Loucy (cell line): ENCODE results near the gene PRUNE2.

Experiments
- H2AFZ ChIP-seq: fragments of 200-600 bp; sonication (generic); 2 replicates; pipeline ENCODE4 v1.6.0; 2016; ENCODE audit warnings: antibody characterized with exemption, mild to moderate bottlenecking, low read length, moderate library complexity
- H3F3A ChIP-seq: fragments of 200-600 bp; 2 replicates; pipeline ENCODE4 v1.6.0; 2016; ENCODE audit warnings: antibody characterized with exemption, low read depth, mild to moderate bottlenecking
- H3K27me3 ChIP-seq: fragments of 200-600 bp; sonication (generic); 2 replicates; pipeline ENCODE4 v1.6.1; 2014; ENCODE audit warnings: low read length, mild to moderate bottlenecking; ENCODE audit not compliant: insufficient read depth, poor library complexity, severe bottlenecking
- H3K36me3 ChIP-seq: fragments of 200-600 bp; sonication (generic); 2 replicates; pipeline ENCODE4 v1.6.1; 2016; ENCODE audit warnings: low read length; ENCODE audit not compliant: insufficient read depth
- H3K4me1 ChIP-seq: fragments of 200-600 bp; sonication (generic); 2 replicates; pipeline ENCODE4 v1.5.1; 2014; ENCODE audit warnings: low read length, mild to moderate bottlenecking; ENCODE audit not compliant: insufficient read depth, poor library complexity, severe bottlenecking
- H3K4me2 ChIP-seq: fragments of 200-600 bp; sonication (generic); 2 replicates; pipeline ENCODE4 v1.6.0; 2014; ENCODE audit warnings: antibody characterized with exemption, low read length, low read depth, mild to moderate bottlenecking; ENCODE audit not compliant: poor library complexity, severe bottlenecking
- H3K4me3 ChIP-seq: fragments of 200-600 bp; sonication (generic); 2 replicates; pipeline ENCODE4 v1.5.1; 2014; ENCODE audit warnings: low read length, mild to moderate bottlenecking, mixed read lengths; ENCODE audit not compliant: poor library complexity, severe bottlenecking
- H3K79me2 ChIP-seq: fragments of 200-600 bp; sonication (generic); 2 replicates; pipeline ENCODE4 v1.6.1; 2014; ENCODE audit warnings: low read length; ENCODE audit not compliant: insufficient read depth
- H3K9ac ChIP-seq: fragments of 200-600 bp; sonication (generic); 2 replicates; pipeline ENCODE4 v1.6.0; 2014; ENCODE audit warnings: mild to moderate bottlenecking, low read depth, low read length, moderate library complexity; ENCODE audit not compliant: poor library complexity, severe bottlenecking
- H3K9me2 ChIP-seq: fragments of 200-600 bp; sonication (generic); replicated peaks from 2 replicates; pipeline ENCODE4 v1.6.1; 2016; ENCODE audit warnings: low read depth, low read length, mixed read lengths
- H3K9me3 ChIP-seq: fragments of 200-600 bp; sonication (generic); 2 replicates; pipeline ENCODE4 v1.6.1; 2014; ENCODE audit warnings: mild to moderate bottlenecking, antibody characterized with exemption, low read length, low read depth; ENCODE audit not compliant: insufficient read depth
- H4K20me1 ChIP-seq: fragments of 200-600 bp; sonication (generic); 2 replicates; pipeline ENCODE4 v1.6.0; 2014; ENCODE audit warnings: antibody characterized with exemption, low read length, mild to moderate bottlenecking; ENCODE audit not compliant: insufficient read depth, poor library complexity, severe bottlenecking
- EZH2phosphoT487 ChIP-seq: fragments of 200-600 bp; IDR thresholded peaks from 2 replicates; pipeline ENCODE4 v1.6.1; 2018; ENCODE audit warnings: antibody characterized with exemption, mild to moderate bottlenecking, moderate library complexity, borderline replicate concordance
- TF ChIP-seq, protein P1 (sequence below): fragments of 200-600 bp; sonication (generic); conservative IDR thresholded peaks from 2 replicates; pipeline ENCODE4 v1.5.1; 2014; ENCODE audit warnings: mild to moderate bottlenecking, antibody characterized with exemption, low read length

The PRUNE2 gene

DNA sequence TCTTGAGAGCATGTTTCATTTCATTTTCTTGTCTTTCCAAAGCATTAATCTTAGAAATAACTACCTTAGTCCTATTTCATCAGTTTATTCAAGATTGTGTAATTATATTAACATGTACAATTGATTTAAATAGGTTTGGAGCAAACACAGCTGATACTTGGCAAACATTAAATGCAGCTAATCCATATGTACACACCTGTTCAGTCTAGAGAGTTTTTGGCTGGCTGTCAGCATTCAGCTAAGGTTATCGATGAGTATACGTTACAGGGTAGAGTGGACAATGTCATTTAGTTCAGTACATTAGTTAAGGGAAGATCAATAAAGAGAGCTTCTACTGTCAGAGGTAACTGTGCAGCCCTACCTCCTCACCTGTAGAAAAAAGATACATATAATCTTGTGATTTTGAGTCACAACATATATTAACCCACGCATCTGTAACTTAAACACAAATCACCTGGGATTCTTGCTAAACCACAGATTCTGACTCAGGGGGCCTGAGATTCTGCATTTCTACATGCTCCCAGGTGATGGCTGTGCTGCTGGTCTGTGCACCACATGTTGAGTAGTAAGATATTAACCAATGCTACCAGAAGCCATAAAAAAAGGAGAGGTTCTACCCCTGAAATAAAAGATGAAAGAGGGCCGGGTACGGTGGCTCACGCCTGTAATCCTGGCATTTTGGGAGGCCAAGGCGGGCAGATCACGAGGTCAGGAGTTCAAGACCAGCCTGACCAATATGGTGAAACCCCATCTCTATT is 175.8 kb downstream of the PRUNE2 start:
- H3F3A ChIP-seq, result no peaks in the 10 kb centered on the region
- H2AFZ ChIP-seq, result no peak overlapping the region
- no peaks in the 10 kb centered on the region for H3K36me3 ChIP-seq
- H3K4me3 ChIP-seq, result no peak overlapping the region
- no peaks in the 10 kb centered on the region for H3K9me2 ChIP-seq
- H3K27me3 ChIP-seq, result no peaks in the 10 kb centered on the region
- no peaks in the 10 kb centered on the region for H4K20me1 ChIP-seq
- no peak overlapping the region for H3K9ac ChIP-seq
- no peak for TF ChIP-seq EZH2phosphoT487
- TF ChIP-seq, protein P1, sequence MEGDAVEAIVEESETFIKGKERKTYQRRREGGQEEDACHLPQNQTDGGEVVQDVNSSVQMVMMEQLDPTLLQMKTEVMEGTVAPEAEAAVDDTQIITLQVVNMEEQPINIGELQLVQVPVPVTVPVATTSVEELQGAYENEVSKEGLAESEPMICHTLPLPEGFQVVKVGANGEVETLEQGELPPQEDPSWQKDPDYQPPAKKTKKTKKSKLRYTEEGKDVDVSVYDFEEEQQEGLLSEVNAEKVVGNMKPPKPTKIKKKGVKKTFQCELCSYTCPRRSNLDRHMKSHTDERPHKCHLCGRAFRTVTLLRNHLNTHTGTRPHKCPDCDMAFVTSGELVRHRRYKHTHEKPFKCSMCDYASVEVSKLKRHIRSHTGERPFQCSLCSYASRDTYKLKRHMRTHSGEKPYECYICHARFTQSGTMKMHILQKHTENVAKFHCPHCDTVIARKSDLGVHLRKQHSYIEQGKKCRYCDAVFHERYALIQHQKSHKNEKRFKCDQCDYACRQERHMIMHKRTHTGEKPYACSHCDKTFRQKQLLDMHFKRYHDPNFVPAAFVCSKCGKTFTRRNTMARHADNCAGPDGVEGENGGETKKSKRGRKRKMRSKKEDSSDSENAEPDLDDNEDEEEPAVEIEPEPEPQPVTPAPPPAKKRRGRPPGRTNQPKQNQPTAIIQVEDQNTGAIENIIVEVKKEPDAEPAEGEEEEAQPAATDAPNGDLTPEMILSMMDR, result no peak
- H3K4me2 ChIP-seq, result no peak overlapping the region
- no peaks in the 10 kb centered on the region for H3K4me1 ChIP-seq
- H3K9me3 ChIP-seq, result no peaks in the 10 kb centered on the region
- H3K79me2 ChIP-seq, result no peaks in the 10 kb centered on the region

DNA sequence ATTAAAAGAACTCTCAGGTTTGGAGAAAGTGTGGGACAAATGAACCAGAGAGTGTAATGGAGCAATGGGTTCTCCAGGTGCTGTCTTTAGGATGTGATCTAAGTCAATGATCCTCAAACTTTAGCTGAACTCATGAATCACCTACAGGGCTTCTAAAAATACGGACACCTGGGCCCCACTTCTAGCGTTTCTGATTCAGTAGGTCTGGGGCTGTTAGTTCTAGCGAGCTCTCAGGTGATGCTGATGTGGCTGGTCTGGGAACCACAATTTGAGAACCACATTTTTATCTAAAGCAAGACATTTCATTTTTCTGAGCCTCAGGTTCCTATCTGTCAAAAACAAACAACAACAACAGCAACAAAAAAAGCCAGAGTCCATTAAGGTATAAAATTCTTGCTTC is 176.8 kb downstream of the PRUNE2 start:
- no peaks in the 10 kb centered on the region for H3K9me2 ChIP-seq
- H3F3A ChIP-seq, result no peaks in the 10 kb centered on the region
- H3K4me1 ChIP-seq, result no peaks in the 10 kb centered on the region
- H4K20me1 ChIP-seq, result no peaks in the 10 kb centered on the region
- no peaks in the 10 kb centered on the region for H3K9me3 ChIP-seq
- no peaks in the 10 kb centered on the region for H3K36me3 ChIP-seq
- TF ChIP-seq, protein P1, result no peak
- no peak for TF ChIP-seq EZH2phosphoT487
- no peak overlapping the region for H3K4me3 ChIP-seq
- no peak overlapping the region for H3K4me2 ChIP-seq
- H2AFZ ChIP-seq, result no peak overlapping the region
- H3K79me2 ChIP-seq, result no peaks in the 10 kb centered on the region
- H3K27me3 ChIP-seq, result no peaks in the 10 kb centered on the region
- no peak overlapping the region for H3K9ac ChIP-seq

DNA sequence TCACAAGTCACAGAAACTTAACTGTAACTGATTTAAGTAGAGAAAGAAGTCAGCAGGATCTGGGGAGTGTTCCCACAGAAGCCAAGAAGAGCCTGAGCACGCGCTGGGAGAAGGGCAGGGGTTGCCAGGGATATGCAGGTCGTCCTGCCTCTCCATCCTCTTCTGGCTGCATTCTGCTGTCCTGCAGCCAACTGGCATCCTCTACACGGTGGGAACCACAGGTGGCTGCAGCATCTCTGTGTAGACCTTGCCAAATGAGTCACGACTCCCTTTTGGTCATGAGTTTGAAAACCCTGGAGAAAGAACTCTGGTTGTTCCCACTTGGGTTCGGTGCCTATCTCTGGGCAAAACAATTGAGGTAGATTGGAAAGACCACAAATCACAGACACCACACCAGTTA is 180.0 kb downstream of the PRUNE2 start:
- H3K36me3 ChIP-seq, result no peaks in the 10 kb centered on the region
- H3K9me3 ChIP-seq, result no peaks in the 10 kb centered on the region
- no peak overlapping the region for H2AFZ ChIP-seq
- no peak for TF ChIP-seq EZH2phosphoT487
- TF ChIP-seq, protein P1, result no peak
- no peaks in the 10 kb centered on the region for H3K9me2 ChIP-seq
- no peaks in the 10 kb centered on the region for H3F3A ChIP-seq
- no peak overlapping the region for H3K4me2 ChIP-seq
- no peak overlapping the region for H3K4me3 ChIP-seq
- no peaks in the 10 kb centered on the region for H3K4me1 ChIP-seq
- no peaks in the 10 kb centered on the region for H3K27me3 ChIP-seq
- H4K20me1 ChIP-seq, result no peaks in the 10 kb centered on the region
- H3K79me2 ChIP-seq, result no peaks in the 10 kb centered on the region
- no peak overlapping the region for H3K9ac ChIP-seq
